Parathyroid adenoma (tissue), 2 donors: Measurements from ENCODE around the gene FAIM2.
"Not testable (repeated sequence)": the region's sequence is repeated elsewhere in the genome, so short reads cannot be mapped to it uniquely, and the experiment has no call there.

ENCODE experiments used
- H2AFZ ChIP-seq: fragments of 300-600 bp; sonication (generic); one replicate; pipeline ENCODE4 v1.7.0; 2017; ENCODE audit warnings: antibody characterized with exemption, mild to moderate bottlenecking
- H3K27ac ChIP-seq: fragments of 300-600 bp; sonication (generic); one replicate; pipeline ENCODE4 v1.7.0; 2017
- H3K27me3 ChIP-seq: fragments of 300-600 bp; sonication (generic); one replicate; pipeline ENCODE4 v1.7.0; 2017; ENCODE audit warnings: low read length; ENCODE audit not compliant: control insufficient read depth, insufficient read depth
- H3K36me3 ChIP-seq: fragments of 300-600 bp; sonication (generic); one replicate; pipeline ENCODE4 v1.7.0; 2017; ENCODE audit warnings: low read length; ENCODE audit not compliant: control insufficient read depth, insufficient read depth
- H3K4me1 ChIP-seq: fragments of 300-600 bp; sonication (generic); one replicate; pipeline ENCODE4 v1.7.0; 2017; ENCODE audit warnings: control low read depth
- H3K4me2 ChIP-seq: fragments of 300-600 bp; sonication (generic); one replicate; pipeline ENCODE4 v1.7.0; 2017; ENCODE audit warnings: low read length
- H3K4me3 ChIP-seq: fragments of 300-600 bp; sonication (generic); one replicate; pipeline ENCODE4 v1.7.0; 2017; ENCODE audit warnings: low read depth, low read length
- H3K79me2 ChIP-seq: fragments of 300-600 bp; sonication (generic); one replicate; pipeline ENCODE4 v1.7.0; 2017; ENCODE audit warnings: control low read depth
- H3K9ac ChIP-seq: fragments of 300-600 bp; sonication (generic); one replicate; pipeline ENCODE4 v1.7.0; 2017; ENCODE audit warnings: mild to moderate bottlenecking
- H3K9me3 ChIP-seq: fragments of 300-600 bp; sonication (generic); one replicate; pipeline ENCODE4 v1.7.0; 2017; ENCODE audit warnings: low read length; ENCODE audit not compliant: control insufficient read depth
- TF ChIP-seq, protein P1 (sequence below): fragments of 300-600 bp; sonication (generic); IDR thresholded peaks from one replicate; pipeline ENCODE4 v1.7.0; 2017; ENCODE audit warnings: antibody characterized with exemption, mild to moderate bottlenecking
- donor health status: primary hyperparathyroidism.

The FAIM2 gene

DNA sequence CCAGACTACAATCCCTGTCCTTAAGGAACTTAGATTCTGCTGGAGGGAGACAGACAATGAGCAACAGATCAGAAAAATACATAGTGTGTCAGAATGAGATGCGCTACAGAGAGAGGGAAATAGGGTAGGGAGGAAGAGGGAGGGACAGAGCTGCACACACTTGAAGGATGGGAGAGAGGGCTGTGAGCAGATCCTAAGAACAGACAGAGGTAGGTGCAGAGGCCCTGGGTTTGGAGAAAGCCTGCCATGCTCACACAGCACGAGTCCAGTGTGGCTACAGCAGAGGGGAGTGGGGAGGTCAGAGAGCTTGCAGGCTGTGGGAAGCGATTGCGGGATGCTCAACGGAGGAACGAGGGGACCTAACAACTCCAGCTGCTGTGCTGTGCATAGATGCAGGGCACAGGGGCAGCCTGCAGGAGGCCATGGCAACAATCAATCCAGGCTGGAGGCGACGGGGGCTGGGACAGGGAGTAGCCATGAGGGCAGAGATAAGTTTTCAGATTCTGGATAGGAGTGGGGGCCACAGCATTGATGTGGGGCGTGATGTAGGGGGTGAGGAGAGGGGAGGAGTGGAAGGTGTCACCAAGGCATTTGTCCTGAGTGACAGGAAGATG, 20.7 kb downstream of the FAIM2 start:
- no peak overlapping the region for H2AFZ ChIP-seq
- TF ChIP-seq, protein P1, sequence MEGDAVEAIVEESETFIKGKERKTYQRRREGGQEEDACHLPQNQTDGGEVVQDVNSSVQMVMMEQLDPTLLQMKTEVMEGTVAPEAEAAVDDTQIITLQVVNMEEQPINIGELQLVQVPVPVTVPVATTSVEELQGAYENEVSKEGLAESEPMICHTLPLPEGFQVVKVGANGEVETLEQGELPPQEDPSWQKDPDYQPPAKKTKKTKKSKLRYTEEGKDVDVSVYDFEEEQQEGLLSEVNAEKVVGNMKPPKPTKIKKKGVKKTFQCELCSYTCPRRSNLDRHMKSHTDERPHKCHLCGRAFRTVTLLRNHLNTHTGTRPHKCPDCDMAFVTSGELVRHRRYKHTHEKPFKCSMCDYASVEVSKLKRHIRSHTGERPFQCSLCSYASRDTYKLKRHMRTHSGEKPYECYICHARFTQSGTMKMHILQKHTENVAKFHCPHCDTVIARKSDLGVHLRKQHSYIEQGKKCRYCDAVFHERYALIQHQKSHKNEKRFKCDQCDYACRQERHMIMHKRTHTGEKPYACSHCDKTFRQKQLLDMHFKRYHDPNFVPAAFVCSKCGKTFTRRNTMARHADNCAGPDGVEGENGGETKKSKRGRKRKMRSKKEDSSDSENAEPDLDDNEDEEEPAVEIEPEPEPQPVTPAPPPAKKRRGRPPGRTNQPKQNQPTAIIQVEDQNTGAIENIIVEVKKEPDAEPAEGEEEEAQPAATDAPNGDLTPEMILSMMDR, result peak; percentile 20
- H3K9ac ChIP-seq, result no peak overlapping the region
- peaks cover 30% of the 10 kb centered on the region for H3K4me1 ChIP-seq
- H3K4me2 ChIP-seq, result no peak overlapping the region
- no peaks in the 10 kb centered on the region for H3K79me2 ChIP-seq
- H3K4me3 ChIP-seq, result no peak overlapping the region
- H3K36me3 ChIP-seq, result no peaks in the 10 kb centered on the region
- H3K9me3 ChIP-seq, result no peaks in the 10 kb centered on the region
- H3K27me3 ChIP-seq, result no peaks in the 10 kb centered on the region
- H3K27ac ChIP-seq, result peak overlapping the region; percentile 37

GRCh38 chr12:49882248-49882850, 21.4 kb downstream of the FAIM2 start:
- no peaks in the 10 kb centered on the region for H3K27me3 ChIP-seq
- H3K27ac ChIP-seq, result peak overlapping the region; percentile 37
- H3K9ac ChIP-seq, result no peak overlapping the region
- H3K4me2 ChIP-seq, result no peak overlapping the region
- no peaks in the 10 kb centered on the region for H3K9me3 ChIP-seq
- no peaks in the 10 kb centered on the region for H3K79me2 ChIP-seq
- no peaks in the 10 kb centered on the region for H3K36me3 ChIP-seq
- H3K4me3 ChIP-seq, result no peak overlapping the region
- peaks cover 30% of the 10 kb centered on the region for H3K4me1 ChIP-seq
- no peak overlapping the region for H2AFZ ChIP-seq
- TF ChIP-seq, protein P1, result no peak

GRCh38 chr12:49881415-49882247, 22.1 kb downstream of the FAIM2 start:
- Histone ChIP-seq H3K4me3 (no peak overlapping the region), H3K4me2 (no peak overlapping the region), H3K4me1 (peaks cover 30% of the 10 kb centered on the region), H3K9ac (no peak overlapping the region), H3K9me3 (no peaks in the 10 kb centered on the region), H3K27ac (peak overlapping the region; percentile 12), H3K27me3 (no peaks in the 10 kb centered on the region), H3K36me3 (no peaks in the 10 kb centered on the region), H2AFZ (no peak overlapping the region), H3K79me2 (no peaks in the 10 kb centered on the region)
- TF ChIP-seq, protein P1, result no peak

- Histone ChIP-seq H3K79me2 (no peaks in the 10 kb centered on the region), H3K9me3 (no peaks in the 10 kb centered on the region), H3K9ac (no peak overlapping the region), H3K27ac (peak overlapping the region; percentile 12), H3K4me2 (no peak overlapping the region), H3K4me1 (peaks cover 31% of the 10 kb centered on the region), H3K4me3 (no peak overlapping the region), H3K36me3 (no peaks in the 10 kb centered on the region), H2AFZ (no peak overlapping the region), H3K27me3 (no peaks in the 10 kb centered on the region)
- TF ChIP-seq, protein P1, result no peak
Measured at GRCh38 chr12:49880756-49881414, 22.8 kb downstream of the FAIM2 start.

- not testable (repeated sequence) for H3K27me3 ChIP-seq, H3K9ac ChIP-seq, H3K27ac ChIP-seq, H3K79me2 ChIP-seq, H3K36me3 ChIP-seq, H3K4me2 ChIP-seq, H3K4me3 ChIP-seq, H3K9me3 ChIP-seq, H2AFZ ChIP-seq
- H3K4me1 ChIP-seq, result peaks cover 32% of the 10 kb centered on the region
Measured at GRCh38 chr12:49879065-49879464, 24.6 kb downstream of the FAIM2 start.
